Thymus (tissue), 11 donors: ENCODE results near the gene PCED1B. TPM values are rescaled to one million over a fixed set of nuclear protein-coding genes. Genes with fewer than 3 reads are reported as not detected.

Experiments
- DNase-seq, 9 donors: peaks; one replicate each; pipeline ENCODE4 v3.0.0-alpha.2; 2013; ENCODE audit warnings: low spot score in 9 of 9, low read depth in 6 of 9, missing footprints in 1 of 9
- H3K27ac ChIP-seq, 2 donors: one replicate each; pipeline ENCODE4 v1.5.1; 2013; ENCODE audit warnings: control low read depth in 1 of 2, low read depth in 1 of 2, low read length in 1 of 2, mild to moderate bottlenecking in 1 of 2, moderate library complexity in 1 of 2
- H3K27me3 ChIP-seq, 2 donors: one replicate each; pipeline ENCODE4 v1.5.1; 2013; ENCODE audit warnings: low read length in 1 of 2; ENCODE audit not compliant: control insufficient read depth in 2 of 2, insufficient read depth in 1 of 2
- H3K36me3 ChIP-seq, 2 donors: one replicate each; pipeline ENCODE4 v1.5.1; 2013; ENCODE audit warnings: low read length in 1 of 2, mild to moderate bottlenecking in 1 of 2, moderate library complexity in 1 of 2; ENCODE audit not compliant: control insufficient read depth in 2 of 2, insufficient read depth in 2 of 2
- H3K4me1 ChIP-seq, 2 donors: one replicate each; pipeline ENCODE4 v1.5.1; 2013; ENCODE audit warnings: low read length in 2 of 2; ENCODE audit not compliant: control insufficient read depth in 2 of 2, insufficient read depth in 2 of 2
- H3K4me3 ChIP-seq, 2 donors: one replicate each; pipeline ENCODE4 v1.5.1; 2013; ENCODE audit warnings: low read length in 2 of 2, control low read depth in 1 of 2, mild to moderate bottlenecking in 1 of 2
- H3K9me3 ChIP-seq, 2 donors: one replicate each; pipeline ENCODE4 v1.5.1; 2013; ENCODE audit warnings: low read length in 1 of 2, mild to moderate bottlenecking in 1 of 2; ENCODE audit not compliant: control insufficient read depth in 2 of 2, insufficient read depth in 1 of 2
- WGBS: extraction: QIAGEN DNeasy Blood & Tissue Kit; methylation state at CpG from one replicate; pipeline ENCODE4 v1.1.7; 2013; 5-methylcytosine and 5-hydroxymethylcytosine counted together
- polyA plus RNA-seq: library from polyadenylated mRNA; stranded (reverse); fragments of 200-250 nt; gene quantifications from one replicate; pipeline ENCODE4 v1.2.3, GENCODE V29; 2013
- total RNA-seq: library from RNA; stranded (reverse); fragments of 120-200 nt; gene quantifications from one replicate; pipeline ENCODE4 v1.2.4, GENCODE V29; 2013
- donor health status: healthy.

PCED1B gene
- total and polyA plus RNA-seq, 2 donors: 1.7 to 7.7 TPM

GRCh38 chr12:47235258-47236040 lies 156.0 kb downstream of the PCED1B start:
- H3K4me3 ChIP-seq: no peak overlapping the region
- peaks cover 0 to 4% of the 10 kb centered on the region in 2 donors for H3K36me3 ChIP-seq
- H3K4me1 ChIP-seq: no peaks in the 10 kb centered on the region
- no peak for DNase-seq
- H3K27ac ChIP-seq: no peak overlapping the region
- WGBS: 98% methylated on average over 48 of the region's 48 CpGs
- H3K9me3 ChIP-seq: peaks cover 0 to 10% of the 10 kb centered on the region in 2 donors
- no peaks in the 10 kb centered on the region for H3K27me3 ChIP-seq

GRCh38 chr12:47236109-47236714 lies 156.8 kb downstream of the PCED1B start:
- Histone ChIP-seq H3K27ac (no peak overlapping the region), H3K9me3 (peaks cover 0 to 10% of the 10 kb centered on the region in 2 donors), H3K4me1 (no peaks in the 10 kb centered on the region), H3K27me3 (no peaks in the 10 kb centered on the region), H3K36me3 (peaks cover 0 to 4% of the 10 kb centered on the region in 2 donors), H3K4me3 (no peak overlapping the region)
- WGBS: 97% methylated on average over 13 of the region's 13 CpGs
- DNase-seq: no peak

- Histone ChIP-seq H3K4me3 (no peak overlapping the region), H3K9me3 (peaks cover 0 to 10% of the 10 kb centered on the region in 2 donors), H3K27ac (no peak overlapping the region), H3K4me1 (no peaks in the 10 kb centered on the region), H3K27me3 (no peaks in the 10 kb centered on the region), H3K36me3 (peaks cover 0 to 4% of the 10 kb centered on the region in 2 donors)
- no peak for DNase-seq
- 92% methylated on average over 1 of the region's 1 CpG for WGBS
Measured at GRCh38 chr12:47237751-47238211, 158.4 kb downstream of the PCED1B start.

- H3K27me3 ChIP-seq: no peaks in the 10 kb centered on the region
- H3K9me3 ChIP-seq: peaks cover 0 to 10% of the 10 kb centered on the region in 2 donors
- peaks cover 0 to 4% of the 10 kb centered on the region in 2 donors for H3K36me3 ChIP-seq
- DNase-seq: no peak
- no peaks in the 10 kb centered on the region for H3K4me1 ChIP-seq
- no peak overlapping the region for H3K4me3 ChIP-seq
- H3K27ac ChIP-seq: no peak overlapping the region
Measured at GRCh38 chr12:47238669-47239114, 159.3 kb downstream of the PCED1B start.

GRCh38 chr12:47242426-47242825 lies 163.0 kb downstream of the PCED1B start:
- DNase-seq: no peak
- H3K4me3 ChIP-seq: no peak overlapping the region
- H3K9me3 ChIP-seq: no peaks in the 10 kb centered on the region
- WGBS: 98% methylated on average over 2 of the region's 2 CpGs
- no peak overlapping the region for H3K27ac ChIP-seq
- H3K4me1 ChIP-seq: no peaks in the 10 kb centered on the region
- H3K36me3 ChIP-seq: no peaks in the 10 kb centered on the region
- no peaks in the 10 kb centered on the region for H3K27me3 ChIP-seq

GRCh38 chr12:47244835-47245234 lies 165.4 kb downstream of the PCED1B start:
- DNase-seq: no peak
- Histone ChIP-seq H3K9me3 (no peaks in the 10 kb centered on the region), H3K36me3 (no peaks in the 10 kb centered on the region), H3K27me3 (no peaks in the 10 kb centered on the region), H3K4me3 (no peak overlapping the region), H3K27ac (no peak overlapping the region), H3K4me1 (no peaks in the 10 kb centered on the region)
- 96% methylated on average over 2 of the region's 2 CpGs for WGBS

- Histone ChIP-seq H3K9me3 (no peaks in the 10 kb centered on the region), H3K4me3 (no peak overlapping the region), H3K36me3 (no peaks in the 10 kb centered on the region), H3K27ac (no peak overlapping the region), H3K27me3 (no peaks in the 10 kb centered on the region), H3K4me1 (no peaks in the 10 kb centered on the region)
- WGBS: 90% methylated on average over 2 of the region's 2 CpGs
- DNase-seq: no peak
Measured at GRCh38 chr12:47245623-47246022, 166.2 kb downstream of the PCED1B start.

- Histone ChIP-seq H3K9me3 (no peaks in the 10 kb centered on the region), H3K27ac (no peak overlapping the region), H3K4me3 (no peak overlapping the region), H3K4me1 (no peaks in the 10 kb centered on the region), H3K36me3 (no peaks in the 10 kb centered on the region), H3K27me3 (no peaks in the 10 kb centered on the region)
- no peak for DNase-seq
- WGBS: 96% methylated on average over 1 of the region's 1 CpG
Measured at GRCh38 chr12:47247418-47247817, 168.0 kb downstream of the PCED1B start.

GRCh38 chr12:47249082-47249481 lies 169.7 kb downstream of the PCED1B start:
- H3K27me3 ChIP-seq: no peaks in the 10 kb centered on the region
- no peaks in the 10 kb centered on the region for H3K36me3 ChIP-seq
- H3K4me1 ChIP-seq: no peaks in the 10 kb centered on the region
- H3K4me3 ChIP-seq: no peak overlapping the region
- 90% methylated on average over 4 of the region's 4 CpGs for WGBS
- no peak overlapping the region for H3K27ac ChIP-seq
- no peak for DNase-seq
- no peaks in the 10 kb centered on the region for H3K9me3 ChIP-seq
